T-cell (primary cell): ENCODE results near the gene ABCA8. TPM values are rescaled to one million over a fixed set of nuclear protein-coding genes. Genes with fewer than 3 reads are reported as not detected.

Experiments used
- ATAC-seq, 4 experiments: fragments of 200-7000 bp in 3 of 4; fragments of 150-1000 bp in 1 of 4; cut with Tn5 transposase; replicated peaks in 1 of 4; 1 replicate in 3 of 4; 2 replicates in 1 of 4; pipeline ENCODE4 v1.10.0; 2021; ENCODE audit warnings: moderate library complexity in 3 of 4, mild to moderate bottlenecking in 2 of 4, moderate number of reproducible peaks in 1 of 4
- CTCF ChIA-PET, 2 donors: fragments of 300-600 bp; sonication (Branson Sonifier 250); formaldehyde crosslinking; loops; one replicate each; lab custom pipeline; 2022; ENCODE audit warnings: antibody characterized with exemption in 2 of 2; lab: Charles Lee
- POLR2A ChIA-PET, 2 donors: fragments of 300-600 bp; sonication (Branson Sonifier 250); formaldehyde crosslinking; loops; one replicate each; lab custom pipeline; 2022; ENCODE audit warnings: antibody characterized with exemption in 2 of 2; lab: Charles Lee
- DNase-seq, 35 experiments: peaks; one replicate each; pipeline versions ENCODE4 v3.0.0 to v3.0.0-alpha.2; 2013 to 2023
- H3K27ac ChIP-seq: one replicate; pipeline ENCODE4 v1.5.1; 2013; ENCODE audit warnings: low read length
- H3K27me3 ChIP-seq, 2 experiments: replicated peaks in 1 of 2; 1 replicate in 1 of 2; 2 replicates in 1 of 2; pipeline versions ENCODE4 v1.6.1 to v1.7.0; 2013; ENCODE audit warnings: low read length in 1 of 2, mixed read lengths in 1 of 2; ENCODE audit not compliant: control insufficient read depth in 2 of 2, insufficient read depth in 2 of 2; ENCODE audit errors: extremely low read depth in 1 of 2
- H3K36me3 ChIP-seq, 2 donors: 1 replicate in 1 of 2; 2 replicates in 1 of 2; pipeline versions ENCODE4 v1.6.1 to v1.7.0; 2013; ENCODE audit warnings: low read length in 1 of 2; ENCODE audit not compliant: control insufficient read depth in 2 of 2, insufficient read depth in 1 of 2; ENCODE audit errors: extremely low read depth in 1 of 2
- H3K4me1 ChIP-seq, 2 experiments: 1 replicate in 1 of 2; 2 replicates in 1 of 2; pipeline versions ENCODE4 v1.6.1 to v1.7.0; 2013; ENCODE audit warnings: low read length in 2 of 2, mixed read lengths in 1 of 2; ENCODE audit not compliant: insufficient read depth in 2 of 2, control insufficient read depth in 1 of 2; ENCODE audit errors: extremely low read depth in 1 of 2
- H3K4me3 ChIP-seq, 2 donors: 1 replicate in 1 of 2; 2 replicates in 1 of 2; pipeline versions ENCODE4 v1.5.1 to v1.7.0; 2013; ENCODE audit warnings: mild to moderate bottlenecking in 2 of 2, low read length in 1 of 2, moderate library complexity in 1 of 2; ENCODE audit not compliant: control insufficient read depth in 1 of 2; ENCODE audit errors: extremely low read depth in 1 of 2
- H3K9me3 ChIP-seq: 2 replicates; pipeline ENCODE4 v1.7.0; 2013
- H3K27ac Mint-ChIP-seq, 2 donors: one replicate each; pipeline ENCODE4 v1.8.0; 2020 to 2021; ENCODE audit warnings: mild to moderate bottlenecking in 2 of 2, mixed read lengths in 2 of 2
- H3K27me3 Mint-ChIP-seq, 2 donors: one replicate each; pipeline ENCODE4 v1.8.0; 2021 to 2022; ENCODE audit warnings: mixed read lengths in 2 of 2
- H3K36me3 Mint-ChIP-seq: one replicate; pipeline ENCODE4 v1.8.0; 2021; ENCODE audit warnings: mixed read lengths
- H3K4me1 Mint-ChIP-seq, 3 donors: one replicate each; pipeline ENCODE4 v1.8.0; 2020 to 2022; ENCODE audit warnings: mixed read lengths in 3 of 3, mild to moderate bottlenecking in 1 of 3
- H3K4me3 Mint-ChIP-seq, 3 donors: one replicate each; pipeline ENCODE4 v1.8.0; 2020 to 2022; ENCODE audit warnings: mild to moderate bottlenecking in 3 of 3, mixed read lengths in 3 of 3, moderate library complexity in 3 of 3
- H3K9me3 Mint-ChIP-seq, 3 donors: one replicate each; pipeline ENCODE4 v1.8.0; 2020 to 2022; ENCODE audit warnings: mixed read lengths in 3 of 3
- WGBS: methylation state at CpG from one replicate; pipeline ENCODE4 v1.1.5; 2013; ENCODE audit warnings: missing lambda C conversion rate; ENCODE audit not compliant: insufficient coverage; 5-methylcytosine and 5-hydroxymethylcytosine counted together
- total RNA-seq, 35 experiments: library from RNA in 6 of 35; stranded (reverse) in 6 of 35; fragments of 120-200 nt in 1 of 35; gene quantifications; one replicate each; pipeline versions ENCODE4 v1.2.1 to v1.2.4 and lab custom pipeline; 2013 to 2026

Gene ABCA8
- total RNA-seq, 5 donors from 2014 or later (not counting 1 experiment from before 2014, with no cell fraction given), result 0.19 to 0.76 (median 0.32) TPM; not detected in 2

- DNase-seq (no peak), ATAC-seq (no peak)
- no peaks in the 10 kb centered on the region for H3K4me1 Mint-ChIP-seq
- no peaks in the 10 kb centered on the region for H3K9me3 Mint-ChIP-seq
- WGBS, result 89% methylated on average over 4 of the region's 5 CpGs
- no peaks in the 10 kb centered on the region for H3K36me3 Mint-ChIP-seq
- Histone ChIP-seq H3K4me1 (no peaks in the 10 kb centered on the region), H3K9me3 (no peaks in the 10 kb centered on the region), H3K36me3 (no peaks in the 10 kb centered on the region), H3K27me3 (peaks cover 0 to 2% of the 10 kb centered on the region in 2 experiments), H3K4me3 (no peak overlapping the region), H3K27ac (no peak overlapping the region)
- peaks cover 9 to 14% of the 10 kb centered on the region in 2 donors for H3K27me3 Mint-ChIP-seq
- ChIA-PET CTCF (no interaction called here), POLR2A (no interaction called here)
- no peak overlapping the region for H3K27ac Mint-ChIP-seq
- H3K4me3 Mint-ChIP-seq, result no peak overlapping the region
Observed at GRCh38 chr17:68819465-68819864, 135.7 kb downstream of the ABCA8 start.

Other genes starting within 250 kb of the ABCA8 start
- under 1 TPM in 3 of 5 donors, not detected in 2; 0.05 to 0.06 (median 0.06) TPM for gene ABCA9, start 105.5 kb upstream of the ABCA8 start, total RNA-seq
- 1 to 10 TPM in 1 of 5 donors, under 1 TPM in 4; 0.25 to 1.2 (median 0.79) TPM for gene ABCA6, start 186.5 kb upstream of the ABCA8 start, total RNA-seq